ENCODE results near the gene CTNS.

DNA sequence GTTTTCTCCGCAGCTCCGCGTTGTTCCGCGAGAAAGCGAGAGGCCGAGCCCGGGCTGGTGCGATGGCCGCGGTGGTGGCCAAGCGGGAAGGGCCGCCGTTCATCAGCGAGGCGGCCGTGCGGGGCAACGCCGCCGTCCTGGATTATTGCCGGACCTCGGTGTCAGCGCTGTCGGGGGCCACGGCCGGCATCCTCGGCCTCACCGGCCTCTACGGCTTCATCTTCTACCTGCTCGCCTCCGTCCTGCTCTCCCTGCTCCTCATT lies 32.5 kb downstream of the CTNS start:
- TF ChIP-seq, protein P1, sequence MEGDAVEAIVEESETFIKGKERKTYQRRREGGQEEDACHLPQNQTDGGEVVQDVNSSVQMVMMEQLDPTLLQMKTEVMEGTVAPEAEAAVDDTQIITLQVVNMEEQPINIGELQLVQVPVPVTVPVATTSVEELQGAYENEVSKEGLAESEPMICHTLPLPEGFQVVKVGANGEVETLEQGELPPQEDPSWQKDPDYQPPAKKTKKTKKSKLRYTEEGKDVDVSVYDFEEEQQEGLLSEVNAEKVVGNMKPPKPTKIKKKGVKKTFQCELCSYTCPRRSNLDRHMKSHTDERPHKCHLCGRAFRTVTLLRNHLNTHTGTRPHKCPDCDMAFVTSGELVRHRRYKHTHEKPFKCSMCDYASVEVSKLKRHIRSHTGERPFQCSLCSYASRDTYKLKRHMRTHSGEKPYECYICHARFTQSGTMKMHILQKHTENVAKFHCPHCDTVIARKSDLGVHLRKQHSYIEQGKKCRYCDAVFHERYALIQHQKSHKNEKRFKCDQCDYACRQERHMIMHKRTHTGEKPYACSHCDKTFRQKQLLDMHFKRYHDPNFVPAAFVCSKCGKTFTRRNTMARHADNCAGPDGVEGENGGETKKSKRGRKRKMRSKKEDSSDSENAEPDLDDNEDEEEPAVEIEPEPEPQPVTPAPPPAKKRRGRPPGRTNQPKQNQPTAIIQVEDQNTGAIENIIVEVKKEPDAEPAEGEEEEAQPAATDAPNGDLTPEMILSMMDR (IDR thresholded peaks at IDR 0.05), result no peak
- no peak for TF ChIP-seq POLR2A (IDR thresholded peaks at IDR 0.05)
